ENCODE measurements around the gene PSPC1. TPM values are rescaled to one million over a fixed set of nuclear protein-coding genes. Genes with fewer than 3 reads are reported as not detected.
A peak's percentile ranks its signal among the peaks of the same experiment; 100 is the strongest.
"Not testable (repeated sequence)": the region's sequence is repeated elsewhere in the genome, so short reads cannot be mapped to it uniquely, and the experiment has no call there.

The PSPC1 gene, protein sequence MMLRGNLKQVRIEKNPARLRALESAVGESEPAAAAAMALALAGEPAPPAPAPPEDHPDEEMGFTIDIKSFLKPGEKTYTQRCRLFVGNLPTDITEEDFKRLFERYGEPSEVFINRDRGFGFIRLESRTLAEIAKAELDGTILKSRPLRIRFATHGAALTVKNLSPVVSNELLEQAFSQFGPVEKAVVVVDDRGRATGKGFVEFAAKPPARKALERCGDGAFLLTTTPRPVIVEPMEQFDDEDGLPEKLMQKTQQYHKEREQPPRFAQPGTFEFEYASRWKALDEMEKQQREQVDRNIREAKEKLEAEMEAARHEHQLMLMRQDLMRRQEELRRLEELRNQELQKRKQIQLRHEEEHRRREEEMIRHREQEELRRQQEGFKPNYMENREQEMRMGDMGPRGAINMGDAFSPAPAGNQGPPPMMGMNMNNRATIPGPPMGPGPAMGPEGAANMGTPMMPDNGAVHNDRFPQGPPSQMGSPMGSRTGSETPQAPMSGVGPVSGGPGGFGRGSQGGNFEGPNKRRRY
- 42.3 and 57.2 TPM in 2 replicates for total RNA-seq

DNA sequence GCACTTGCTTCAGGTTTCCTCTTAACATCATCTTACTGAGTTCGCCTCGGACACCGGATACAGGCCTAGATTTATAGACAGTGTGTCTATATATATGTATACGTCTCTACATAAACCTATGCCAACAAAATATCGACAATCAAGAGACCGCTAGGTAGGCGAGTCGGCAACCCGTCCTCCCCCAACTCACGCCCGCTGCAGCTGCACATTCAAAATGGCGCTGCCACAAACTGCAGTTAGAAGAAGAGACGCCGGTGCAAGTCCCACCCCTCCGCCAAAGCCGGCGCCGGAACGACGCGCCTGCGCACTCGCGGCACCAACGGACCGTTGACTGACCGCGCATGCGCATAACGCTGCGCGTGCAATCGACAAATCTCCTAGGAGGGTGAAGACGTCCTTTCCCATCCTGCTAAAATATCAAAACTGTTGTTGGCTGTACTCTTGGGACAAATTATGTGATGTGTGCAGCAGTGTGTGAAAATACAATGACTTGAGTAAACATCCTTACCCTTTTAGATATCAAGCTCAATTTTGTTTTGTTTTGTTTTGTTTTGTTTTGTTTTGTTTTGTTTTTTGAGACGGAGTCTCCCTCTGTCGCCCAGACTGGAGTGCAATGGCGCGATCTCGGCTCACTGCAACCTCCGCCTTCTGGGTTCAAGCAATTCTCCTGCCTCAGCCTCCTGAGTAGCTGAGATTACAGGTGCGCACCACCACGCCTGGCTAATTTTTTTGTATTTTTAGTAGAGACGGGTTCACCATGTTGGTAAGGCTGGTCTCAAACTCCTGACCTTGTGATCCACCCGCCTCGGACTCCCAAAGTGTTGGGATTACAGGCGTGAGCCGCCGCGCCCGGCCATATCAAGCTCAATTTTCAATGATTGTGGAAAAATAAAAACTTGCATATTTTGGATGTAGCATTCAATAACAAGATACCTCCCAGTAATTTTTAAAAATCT lies at the start of gene PSPC1:
Gene PSPC1, minus strand, starts transcription at position 219 of the 956 bp plus-strand sequence. Its CDS starts 188 bp downstream, at position 31.
- DNase-seq (ENCODE audit: low read depth): peak; percentile 64
- not testable (repeated sequence) for H3K27me3 ChIP-seq (ENCODE audit: control insufficient read depth, insufficient read depth, low read length); H3K36me3 ChIP-seq (ENCODE audit: control insufficient read depth, insufficient read depth, low read length)
- peak within 1 kb of the TSS; percentile 75 for H3K4me3 ChIP-seq (ENCODE audit: low read depth, low read length)

DNA sequence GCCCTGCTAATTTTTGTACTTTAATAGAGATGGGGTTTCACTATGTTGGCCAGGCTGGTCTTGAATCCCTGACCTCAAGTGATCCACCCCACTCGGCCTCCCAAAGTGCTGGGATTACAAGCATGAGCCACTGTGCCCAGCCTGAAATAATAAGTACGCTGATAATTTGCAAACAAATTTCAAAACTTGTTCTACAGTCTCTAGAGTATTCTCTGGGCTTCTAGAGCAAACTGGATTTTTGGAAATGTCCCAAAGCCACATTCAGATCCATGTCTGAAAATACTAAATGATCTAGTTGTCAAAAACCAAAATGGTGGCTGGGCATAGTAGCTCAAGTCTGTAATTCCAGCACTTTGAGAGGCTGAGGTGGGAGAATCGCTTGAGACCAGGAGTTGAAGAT lies 39.9 kb upstream of the PSPC1 start:
- DNase-seq (ENCODE audit: low read depth): no peak
- TF ChIP-seq, protein P1, sequence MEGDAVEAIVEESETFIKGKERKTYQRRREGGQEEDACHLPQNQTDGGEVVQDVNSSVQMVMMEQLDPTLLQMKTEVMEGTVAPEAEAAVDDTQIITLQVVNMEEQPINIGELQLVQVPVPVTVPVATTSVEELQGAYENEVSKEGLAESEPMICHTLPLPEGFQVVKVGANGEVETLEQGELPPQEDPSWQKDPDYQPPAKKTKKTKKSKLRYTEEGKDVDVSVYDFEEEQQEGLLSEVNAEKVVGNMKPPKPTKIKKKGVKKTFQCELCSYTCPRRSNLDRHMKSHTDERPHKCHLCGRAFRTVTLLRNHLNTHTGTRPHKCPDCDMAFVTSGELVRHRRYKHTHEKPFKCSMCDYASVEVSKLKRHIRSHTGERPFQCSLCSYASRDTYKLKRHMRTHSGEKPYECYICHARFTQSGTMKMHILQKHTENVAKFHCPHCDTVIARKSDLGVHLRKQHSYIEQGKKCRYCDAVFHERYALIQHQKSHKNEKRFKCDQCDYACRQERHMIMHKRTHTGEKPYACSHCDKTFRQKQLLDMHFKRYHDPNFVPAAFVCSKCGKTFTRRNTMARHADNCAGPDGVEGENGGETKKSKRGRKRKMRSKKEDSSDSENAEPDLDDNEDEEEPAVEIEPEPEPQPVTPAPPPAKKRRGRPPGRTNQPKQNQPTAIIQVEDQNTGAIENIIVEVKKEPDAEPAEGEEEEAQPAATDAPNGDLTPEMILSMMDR (IDR thresholded peaks at IDR 0.05; ENCODE audit: insufficient read depth, low read length, poor library complexity, severe bottlenecking): no peak
- no peaks in the 10 kb centered on the region for H3K36me3 ChIP-seq (ENCODE audit: control insufficient read depth, insufficient read depth, low read length)

DNA sequence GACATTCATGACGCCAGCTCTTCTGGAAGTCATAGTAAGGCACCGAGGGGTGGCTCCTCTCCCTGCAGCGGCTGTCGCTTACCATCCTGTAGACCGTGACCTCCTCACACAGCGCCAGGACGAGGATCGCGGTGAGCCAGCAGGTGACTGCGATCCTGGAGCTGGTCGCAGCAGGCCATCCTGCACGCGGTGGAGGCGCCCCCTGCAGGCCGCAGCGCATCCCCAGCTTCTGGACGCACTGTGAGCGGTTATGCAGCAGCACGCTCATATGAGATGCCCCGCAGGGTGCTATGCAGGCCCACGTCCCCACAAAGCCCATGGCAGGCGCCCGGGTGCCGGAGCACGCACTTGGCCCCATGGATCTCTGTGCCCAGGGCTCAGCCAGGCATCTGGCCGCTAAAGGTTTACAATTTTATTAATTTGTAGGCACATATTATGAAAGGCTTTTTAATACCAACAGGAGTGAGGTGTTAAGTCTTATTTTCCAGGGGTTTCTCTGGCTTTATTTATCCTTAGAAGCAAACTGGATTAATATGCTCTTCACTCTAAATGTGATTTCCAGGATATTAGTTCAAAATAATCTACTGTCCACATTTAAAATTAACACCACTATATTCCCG lies 35.6 kb upstream of the PSPC1 start:
- TF ChIP-seq, protein P1 (IDR thresholded peaks at IDR 0.05; ENCODE audit: insufficient read depth, low read length, poor library complexity, severe bottlenecking): peak; percentile 86
- no peak for DNase-seq (ENCODE audit: low read depth)
- Histone ChIP-seq H3K4me3 (ENCODE audit: low read depth, low read length) (no peak overlapping the region), H3K27me3 (ENCODE audit: control insufficient read depth, insufficient read depth, low read length) (no peaks in the 10 kb centered on the region), H3K36me3 (ENCODE audit: control insufficient read depth, insufficient read depth, low read length) (no peaks in the 10 kb centered on the region)

More for the DNA sequence above, 39.9 kb upstream of the PSPC1 start:
- H3K27me3 ChIP-seq (ENCODE audit: control insufficient read depth, insufficient read depth, low read length): no peaks in the 10 kb centered on the region
- no peak overlapping the region for H3K4me3 ChIP-seq (ENCODE audit: low read depth, low read length)

DNA sequence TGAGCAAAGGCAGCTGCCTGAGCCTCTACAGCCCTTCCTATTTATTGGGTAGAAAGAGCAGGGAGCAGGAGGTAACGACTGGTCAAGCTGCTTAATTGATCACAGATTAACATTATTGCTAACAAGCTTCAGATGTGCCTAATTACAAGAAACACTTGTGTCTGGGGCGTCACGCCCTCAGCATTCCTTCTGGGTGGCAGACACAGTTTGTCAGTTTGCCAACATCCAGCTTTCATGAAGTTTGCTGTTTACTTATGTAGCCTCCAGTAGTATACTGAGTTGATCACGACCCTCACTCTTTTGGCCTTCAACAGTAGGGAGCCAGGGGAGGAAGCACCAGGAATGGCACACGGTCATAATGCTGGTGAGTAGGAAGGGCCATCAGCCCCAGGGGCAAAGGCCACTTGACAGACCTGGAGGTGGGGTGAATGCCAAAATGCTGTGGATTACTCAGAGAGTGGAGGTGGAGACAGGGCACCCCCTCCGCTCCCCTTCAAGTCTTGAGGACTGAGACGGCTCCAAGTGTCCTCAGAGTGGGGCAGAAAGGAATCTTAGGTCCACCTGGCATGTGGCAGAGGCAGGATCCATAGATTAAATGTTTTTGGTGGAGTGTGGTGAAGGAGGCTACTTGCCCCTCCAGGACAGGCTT lies 34.9 kb upstream of the PSPC1 start:
- Histone ChIP-seq H3K27me3 (ENCODE audit: control insufficient read depth, insufficient read depth, low read length) (no peaks in the 10 kb centered on the region), H3K4me3 (ENCODE audit: low read depth, low read length) (no peak overlapping the region), H3K36me3 (ENCODE audit: control insufficient read depth, insufficient read depth, low read length) (no peaks in the 10 kb centered on the region)
- no peak for DNase-seq (ENCODE audit: low read depth)
- TF ChIP-seq, protein P1 (IDR thresholded peaks at IDR 0.05; ENCODE audit: insufficient read depth, low read length, poor library complexity, severe bottlenecking): no peak

DNA sequence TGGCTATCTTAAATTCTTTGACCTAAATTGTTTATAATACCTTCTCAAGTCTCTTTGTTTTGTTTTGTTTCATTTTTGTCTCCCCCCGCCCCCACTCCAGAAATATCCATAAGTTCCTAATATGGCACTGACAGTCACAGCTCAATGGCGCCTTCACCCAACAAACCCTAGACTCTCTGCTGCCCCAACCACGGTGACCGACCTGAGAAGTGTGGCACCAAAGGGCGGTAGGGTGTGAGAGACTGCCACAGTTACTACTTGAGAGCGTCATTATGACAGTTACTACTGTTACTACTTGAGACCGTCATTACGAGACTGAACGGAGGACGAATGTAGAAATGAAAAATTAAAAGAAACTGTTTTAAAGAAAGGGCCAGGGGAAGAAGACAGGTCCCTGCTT lies 34.4 kb upstream of the PSPC1 start:
- H3K27me3 ChIP-seq (ENCODE audit: control insufficient read depth, insufficient read depth, low read length): no peaks in the 10 kb centered on the region
- H3K36me3 ChIP-seq (ENCODE audit: control insufficient read depth, insufficient read depth, low read length): no peaks in the 10 kb centered on the region
- TF ChIP-seq, protein P1 (IDR thresholded peaks at IDR 0.05; ENCODE audit: insufficient read depth, low read length, poor library complexity, severe bottlenecking): no peak
- H3K4me3 ChIP-seq (ENCODE audit: low read depth, low read length): no peak overlapping the region
- DNase-seq (ENCODE audit: low read depth): no peak

DNA sequence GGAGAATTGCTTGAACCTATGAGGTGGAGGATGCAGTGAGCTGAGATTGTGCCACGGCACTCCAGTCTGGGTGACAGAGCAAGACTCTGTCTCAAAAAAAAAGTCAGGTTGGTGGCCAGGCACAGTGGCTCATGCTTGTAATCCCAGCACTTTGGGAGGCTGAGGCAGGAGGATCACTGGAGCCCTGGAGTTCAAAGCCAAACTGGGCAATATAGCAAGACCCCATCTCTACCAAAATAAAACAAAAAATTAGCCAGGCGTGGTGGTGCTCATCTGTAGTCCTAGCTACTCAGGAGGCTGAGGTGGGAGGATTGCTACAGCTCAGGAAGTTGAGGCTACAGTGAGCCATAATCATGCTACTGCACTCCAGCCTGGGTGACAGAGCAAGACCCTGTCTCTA lies 33.1 kb upstream of the PSPC1 start:
- H3K27me3 ChIP-seq (ENCODE audit: control insufficient read depth, insufficient read depth, low read length); H3K4me3 ChIP-seq (ENCODE audit: low read depth, low read length); H3K36me3 ChIP-seq (ENCODE audit: control insufficient read depth, insufficient read depth, low read length); DNase-seq (ENCODE audit: low read depth): not testable (repeated sequence)

Measured in kidney epithelial cell (primary cell).